Hippocampal formation (tissue), 2 donors: Measurements from ENCODE around the gene SHISA3.
"Not testable (repeated sequence)": the region's sequence is repeated elsewhere in the genome, so short reads cannot be mapped to it uniquely, and the experiment has no call there.

Source experiments
- DNase-seq, 2 donors: peaks; one replicate each; lab custom pipeline; 2025; lab: John Stamatoyannopoulos, UW

The SHISA3 gene

GRCh38 chr4:42396752-42397634, at the start of gene SHISA3:
Gene SHISA3, plus strand, starts transcription at chr4:42397488. Its CDS starts 569 bp downstream, at chr4:42398057.
- no peak for DNase-seq

GRCh38 chr4:42348247-42348646, 49.0 kb upstream of the SHISA3 start:
- DNase-seq, result no peak

GRCh38 chr4:42348692-42349091, 48.6 kb upstream of the SHISA3 start:
- DNase-seq, result no peak

GRCh38 chr4:42350611-42351182, 46.6 kb upstream of the SHISA3 start:
- no peak for DNase-seq

- DNase-seq, result no peak
These were observed 45.2 kb upstream of the SHISA3 start for GRCh38 chr4:42352049-42352448.

- DNase-seq, result no peak
These were observed 40.0 kb upstream of the SHISA3 start for GRCh38 chr4:42357325-42357724.

GRCh38 chr4:42359711-42360110, 37.6 kb upstream of the SHISA3 start:
- no peak for DNase-seq

- no peak for DNase-seq
These were observed 37.0 kb upstream of the SHISA3 start for GRCh38 chr4:42360256-42360669.

- DNase-seq, result no peak
These were observed 35.8 kb upstream of the SHISA3 start for GRCh38 chr4:42361456-42361855.

GRCh38 chr4:42362591-42362990, 34.7 kb upstream of the SHISA3 start:
- DNase-seq, result no peak

GRCh38 chr4:42363614-42364013, 33.7 kb upstream of the SHISA3 start:
- DNase-seq, result no peak

- no peak for DNase-seq
These were observed 32.8 kb upstream of the SHISA3 start for GRCh38 chr4:42364266-42365053.

- no peak for DNase-seq
These were observed 30.3 kb upstream of the SHISA3 start for GRCh38 chr4:42366959-42367358.

GRCh38 chr4:42369489-42369888, 27.8 kb upstream of the SHISA3 start:
- DNase-seq, result no peak

GRCh38 chr4:42371305-42372252, 25.7 kb upstream of the SHISA3 start:
- DNase-seq, result peak in 1 of 2 donors; percentile 55

- DNase-seq, result not testable (repeated sequence)
These were observed 25.0 kb upstream of the SHISA3 start for GRCh38 chr4:42372303-42372702.

- DNase-seq, result no peak
These were observed 19.8 kb upstream of the SHISA3 start for GRCh38 chr4:42377497-42377896.

GRCh38 chr4:42381666-42382065, 15.6 kb upstream of the SHISA3 start:
- DNase-seq, result no peak

GRCh38 chr4:42385516-42385915, 11.8 kb upstream of the SHISA3 start:
- no peak for DNase-seq

GRCh38 chr4:42390622-42391354, 6.5 kb upstream of the SHISA3 start:
- no peak for DNase-seq

- no peak for DNase-seq
These were observed 6.0 kb upstream of the SHISA3 start for GRCh38 chr4:42391355-42391664.
